WERI-Rb-1 (cell line): ENCODE measurements around the gene PRTFDC1.

Experiments used
- DNase-seq: peaks from one replicate; pipeline ENCODE4 v3.0.0-alpha.2; 2020
- H3K27ac ChIP-seq: fragments of 250-450 bp; sonication (Bioruptor Pico); 2 replicates; pipeline ENCODE4 v1.5.1; 2020; ENCODE audit warnings: mild to moderate bottlenecking, moderate library complexity
- H3K27me3 ChIP-seq: fragments of 250-450 bp; sonication (Bioruptor Pico); 2 replicates; pipeline ENCODE4 v1.5.1; 2021; ENCODE audit warnings: mild to moderate bottlenecking, low read depth, moderate library complexity; ENCODE audit not compliant: insufficient read depth, severe bottlenecking
- H3K36me3 ChIP-seq: fragments of 250-450 bp; sonication (Bioruptor Pico); 2 replicates; pipeline ENCODE4 v1.5.1; 2020; ENCODE audit warnings: mild to moderate bottlenecking, moderate library complexity
- H3K4me3 ChIP-seq: 2 replicates; pipeline ENCODE4 v1.5.1; 2011; ENCODE audit warnings: low read depth, mild to moderate bottlenecking, control low read depth, low read length
- H3K9me3 ChIP-seq: fragments of 250-450 bp; sonication (Bioruptor Pico); 2 replicates; pipeline ENCODE4 v1.5.1; 2021; ENCODE audit warnings: mild to moderate bottlenecking, moderate library complexity; ENCODE audit not compliant: severe bottlenecking
- CTCF ChIP-seq: IDR thresholded peaks from 2 replicates; pipeline ENCODE4 v1.5.1; 2011; ENCODE audit warnings: low read depth, mild to moderate bottlenecking, control low read depth, inconsistent platforms, low read length

The PRTFDC1 gene

DNA sequence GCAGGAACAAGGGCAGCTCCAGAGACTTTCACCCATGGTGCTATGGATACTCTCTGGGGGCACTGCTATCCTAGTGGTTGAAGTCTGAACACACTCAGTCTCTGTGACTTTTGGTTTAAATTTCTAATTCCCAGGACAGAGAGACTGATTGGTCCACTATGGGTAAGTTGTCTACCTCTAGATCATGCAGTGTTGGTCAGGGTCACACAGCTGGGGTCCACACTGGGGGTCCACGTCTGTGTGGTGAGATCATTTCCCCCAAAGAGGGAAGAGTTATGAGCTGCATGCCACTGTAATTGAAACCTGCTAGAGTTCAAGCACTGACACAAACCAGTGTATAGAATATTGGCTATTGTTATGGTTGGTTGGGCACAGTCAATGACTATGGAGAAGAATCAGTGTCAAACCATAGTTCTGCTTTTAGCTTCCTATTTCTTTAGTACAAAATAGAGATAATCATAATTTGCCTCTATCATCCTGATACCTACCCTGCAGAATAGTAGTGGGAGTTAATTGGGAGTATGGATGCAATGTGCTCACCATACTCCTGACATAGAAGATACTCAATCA, 101.6 kb downstream of the PRTFDC1 start:
- TF ChIP-seq CTCF = no peak
- no peaks in the 10 kb centered on the region for H3K36me3 ChIP-seq
- no peaks in the 10 kb centered on the region for H3K27me3 ChIP-seq
- no peak overlapping the region for H3K27ac ChIP-seq
- no peak overlapping the region for H3K4me3 ChIP-seq
- no peak for DNase-seq
- H3K9me3 ChIP-seq = no peaks in the 10 kb centered on the region

- TF ChIP-seq CTCF = no peak
- Histone ChIP-seq H3K27ac (no peak overlapping the region), H3K4me3 (no peak overlapping the region), H3K27me3 (no peaks in the 10 kb centered on the region), H3K36me3 (no peaks in the 10 kb centered on the region), H3K9me3 (no peaks in the 10 kb centered on the region)
- no peak for DNase-seq
Observed at GRCh38 chr10:24849501-24850299, 102.7 kb downstream of the PRTFDC1 start.

DNA sequence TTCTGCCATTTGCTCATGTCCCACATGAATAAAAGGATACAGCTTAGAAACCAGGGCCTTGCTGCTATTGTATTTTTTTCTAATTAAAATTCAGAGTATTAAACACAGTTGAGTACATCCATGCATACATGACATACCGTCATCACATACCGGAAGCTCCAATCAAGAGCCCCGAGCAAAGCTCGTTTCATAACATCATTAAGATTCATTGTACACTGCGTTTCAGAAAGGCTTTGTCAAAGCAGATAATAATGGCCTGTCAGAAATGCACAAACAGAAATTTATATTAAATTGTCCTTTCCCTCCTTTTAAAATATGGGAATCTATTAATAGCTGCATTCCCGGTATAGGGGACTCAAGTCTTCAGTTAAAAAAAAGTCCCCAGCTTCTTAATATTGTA, 103.4 kb downstream of the PRTFDC1 start:
- no peaks in the 10 kb centered on the region for H3K27me3 ChIP-seq
- H3K4me3 ChIP-seq = no peak overlapping the region
- H3K27ac ChIP-seq = no peak overlapping the region
- H3K36me3 ChIP-seq = no peaks in the 10 kb centered on the region
- TF ChIP-seq CTCF = no peak
- no peak for DNase-seq
- no peaks in the 10 kb centered on the region for H3K9me3 ChIP-seq

DNA sequence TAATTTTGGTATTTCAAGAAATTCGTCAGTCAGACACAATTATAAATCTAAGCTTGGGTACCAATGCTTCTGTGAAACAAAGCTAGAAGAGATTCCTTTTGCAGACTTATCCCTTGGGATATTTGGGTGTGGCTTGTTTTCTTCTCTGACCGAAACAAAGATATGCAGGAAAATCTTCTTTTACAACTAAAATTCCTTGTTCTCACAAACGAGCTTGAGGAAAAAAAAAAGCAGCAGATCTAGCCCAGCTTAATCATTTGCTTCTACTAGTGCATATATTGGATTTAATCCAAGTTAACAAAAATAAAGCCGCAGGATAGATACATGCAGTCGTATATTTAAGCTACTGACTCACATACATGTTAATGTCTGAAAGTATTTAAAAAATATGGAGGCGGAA, 104.2 kb downstream of the PRTFDC1 start:
- DNase-seq = no peak
- H3K4me3 ChIP-seq = no peak overlapping the region
- H3K27ac ChIP-seq = no peak overlapping the region
- no peaks in the 10 kb centered on the region for H3K27me3 ChIP-seq
- H3K9me3 ChIP-seq = no peaks in the 10 kb centered on the region
- no peak for TF ChIP-seq CTCF
- no peaks in the 10 kb centered on the region for H3K36me3 ChIP-seq

- TF ChIP-seq CTCF = no peak
- DNase-seq = no peak
- H3K4me3 ChIP-seq = no peak overlapping the region
- no peaks in the 10 kb centered on the region for H3K9me3 ChIP-seq
- H3K27me3 ChIP-seq = no peaks in the 10 kb centered on the region
- H3K36me3 ChIP-seq = no peaks in the 10 kb centered on the region
- H3K27ac ChIP-seq = no peak overlapping the region
Observed at GRCh38 chr10:24847112-24848070, 105.0 kb downstream of the PRTFDC1 start.
